Activated CD8-positive, alpha-beta memory T cell treated with anti-CD3 and anti-CD28 coated beads, Interleukin-2, amount 50 U/mL, for 4 hours (primary cell): Measurements from ENCODE around the gene IGFALS.

Source experiments
- DNase-seq: peaks from one replicate; pipeline ENCODE4 v3.0.0-alpha.2; 2020

Gene IGFALS

DNA sequence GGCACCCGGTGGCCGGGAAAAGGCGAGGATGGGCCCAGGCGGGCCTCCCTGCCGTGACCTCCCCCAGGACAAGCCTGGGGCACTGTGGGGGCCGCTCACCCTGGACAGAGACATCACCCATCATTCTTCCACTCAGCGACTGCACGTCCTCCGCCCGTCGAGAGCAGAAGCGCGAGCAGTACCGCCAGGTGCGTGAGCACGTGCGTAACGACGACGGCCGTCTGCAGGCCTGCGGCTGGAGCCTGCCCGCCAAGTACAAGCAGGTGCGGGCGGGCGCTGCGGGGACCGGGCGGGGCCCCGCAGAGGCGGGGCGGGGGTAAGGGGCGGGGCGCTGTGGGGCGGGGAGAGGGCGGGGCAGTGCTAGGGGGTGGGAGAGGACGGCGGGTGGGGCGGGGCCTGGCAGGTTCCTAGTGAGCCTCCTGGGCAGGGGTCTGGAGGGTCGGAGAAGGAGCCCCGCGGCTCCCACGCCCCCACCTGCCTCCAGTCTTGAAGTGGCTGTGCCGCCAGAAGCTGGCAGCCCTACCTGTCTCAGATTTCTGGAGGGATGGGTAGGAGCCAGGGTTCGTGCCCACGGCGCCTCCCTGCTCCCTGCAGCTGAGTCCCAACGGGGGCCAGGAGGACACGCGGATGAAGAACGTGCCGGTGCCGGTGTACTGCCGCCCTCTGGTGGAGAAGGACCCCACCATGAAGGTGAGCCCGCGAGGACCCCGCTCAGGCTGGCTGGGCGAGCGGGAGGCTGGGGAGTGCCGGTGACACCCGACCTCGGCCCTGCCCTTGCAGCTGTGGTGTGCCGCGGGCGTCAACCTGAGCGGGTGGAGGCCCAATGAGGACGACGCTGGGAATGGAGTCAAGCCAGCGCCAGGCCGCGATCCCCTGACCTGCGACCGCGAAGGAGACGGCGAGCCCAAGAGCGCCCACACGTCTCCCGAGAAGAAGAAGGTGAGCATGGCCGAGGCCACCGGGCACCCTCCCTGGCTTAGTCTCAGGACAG is 29.7 kb downstream of the IGFALS start:
- no peak for DNase-seq

DNA sequence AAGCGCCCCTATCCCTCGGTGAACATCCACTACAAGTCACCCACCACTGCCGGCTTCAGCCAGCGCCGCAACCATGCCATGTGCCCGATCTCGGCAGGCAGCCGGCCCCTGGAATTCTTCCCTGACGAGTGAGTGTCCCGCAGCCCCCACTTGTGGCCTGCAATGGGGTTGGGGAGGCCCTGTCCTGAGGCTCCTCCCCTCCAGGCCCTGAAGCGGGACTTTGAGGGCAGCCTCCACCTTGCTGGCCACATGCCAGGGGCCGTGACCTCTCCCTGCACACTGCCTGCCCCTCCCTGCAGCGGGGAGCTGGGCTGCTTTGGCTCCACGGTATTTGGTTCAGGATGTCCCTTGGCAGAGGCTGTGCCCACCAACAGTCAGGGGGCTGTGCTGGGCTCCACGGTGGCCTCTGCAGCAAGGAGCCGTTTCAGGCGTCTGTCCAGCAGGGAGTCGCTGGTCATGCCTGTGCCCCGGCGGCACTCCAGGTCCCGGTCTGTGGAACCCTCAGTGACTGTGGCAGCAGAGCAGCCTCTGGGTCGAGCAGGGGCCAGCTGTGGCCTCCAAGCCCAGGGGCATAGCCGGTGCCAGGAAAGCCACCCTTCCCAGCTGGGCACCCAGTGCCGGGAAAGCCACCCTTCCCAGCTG is 30.5 kb downstream of the IGFALS start:
- DNase-seq: no peak

DNA sequence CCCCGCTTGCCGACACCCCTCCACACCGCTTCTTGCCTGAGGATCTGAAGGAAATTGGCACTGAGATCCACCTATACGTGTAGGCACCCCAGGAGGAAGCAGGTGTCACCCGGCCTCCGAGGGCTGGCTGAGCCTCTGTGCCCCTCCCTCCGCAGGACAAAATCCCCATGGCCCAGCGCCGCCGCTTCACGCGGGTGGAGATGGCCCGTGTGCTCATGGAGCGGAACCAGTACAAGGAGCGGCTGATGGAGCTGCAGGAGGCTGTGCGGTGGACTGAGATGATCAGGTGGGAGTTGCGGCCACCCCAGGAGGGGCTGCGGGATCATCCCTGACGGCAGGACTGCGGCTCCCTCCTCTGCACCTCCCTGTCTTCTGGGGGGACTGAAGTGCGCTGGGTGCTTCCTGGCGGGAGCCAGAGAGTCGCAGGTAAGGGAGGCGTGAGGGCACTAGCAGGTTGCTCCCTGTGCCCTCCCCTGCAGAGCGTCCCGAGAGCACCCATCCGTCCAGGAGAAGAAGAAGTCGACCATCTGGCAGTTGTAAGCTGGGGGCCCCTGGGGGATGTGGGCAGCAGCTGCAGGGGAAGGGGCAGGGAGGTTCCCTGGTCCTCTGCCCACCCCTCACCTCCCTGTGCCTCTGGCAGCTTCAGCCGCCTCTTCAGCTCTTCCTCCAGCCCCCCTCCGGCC is 31.2 kb downstream of the IGFALS start:
- DNase-seq: no peak

- no peak for DNase-seq
Measured at GRCh38 chr16:1761751-1762150, 31.8 kb downstream of the IGFALS start.

GRCh38 chr16:1760911-1761310 is 32.6 kb downstream of the IGFALS start:
- no peak for DNase-seq

DNA sequence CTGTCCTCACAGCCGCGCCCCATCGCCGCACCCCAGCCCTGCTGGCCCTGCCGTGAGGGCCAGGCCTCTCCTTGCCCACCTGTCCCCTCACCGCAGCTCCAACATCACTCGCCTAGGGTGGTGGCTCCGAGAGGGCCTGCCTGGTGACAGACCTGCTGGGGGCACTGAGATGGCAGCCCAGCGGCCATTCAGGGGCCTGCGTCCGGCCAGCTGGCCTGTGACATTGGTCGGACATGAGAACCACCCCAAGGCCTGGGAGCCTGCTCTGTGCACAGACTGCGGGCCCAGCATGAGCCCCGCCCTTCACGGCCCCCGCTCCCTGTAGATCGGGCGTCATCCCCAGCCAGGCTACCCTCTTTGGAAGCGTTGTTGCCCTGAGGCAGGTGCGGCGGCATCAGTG is 34.0 kb downstream of the IGFALS start:
- DNase-seq: no peak

- DNase-seq: no peak
Measured at GRCh38 chr16:1758923-1759322, 34.6 kb downstream of the IGFALS start.

DNA sequence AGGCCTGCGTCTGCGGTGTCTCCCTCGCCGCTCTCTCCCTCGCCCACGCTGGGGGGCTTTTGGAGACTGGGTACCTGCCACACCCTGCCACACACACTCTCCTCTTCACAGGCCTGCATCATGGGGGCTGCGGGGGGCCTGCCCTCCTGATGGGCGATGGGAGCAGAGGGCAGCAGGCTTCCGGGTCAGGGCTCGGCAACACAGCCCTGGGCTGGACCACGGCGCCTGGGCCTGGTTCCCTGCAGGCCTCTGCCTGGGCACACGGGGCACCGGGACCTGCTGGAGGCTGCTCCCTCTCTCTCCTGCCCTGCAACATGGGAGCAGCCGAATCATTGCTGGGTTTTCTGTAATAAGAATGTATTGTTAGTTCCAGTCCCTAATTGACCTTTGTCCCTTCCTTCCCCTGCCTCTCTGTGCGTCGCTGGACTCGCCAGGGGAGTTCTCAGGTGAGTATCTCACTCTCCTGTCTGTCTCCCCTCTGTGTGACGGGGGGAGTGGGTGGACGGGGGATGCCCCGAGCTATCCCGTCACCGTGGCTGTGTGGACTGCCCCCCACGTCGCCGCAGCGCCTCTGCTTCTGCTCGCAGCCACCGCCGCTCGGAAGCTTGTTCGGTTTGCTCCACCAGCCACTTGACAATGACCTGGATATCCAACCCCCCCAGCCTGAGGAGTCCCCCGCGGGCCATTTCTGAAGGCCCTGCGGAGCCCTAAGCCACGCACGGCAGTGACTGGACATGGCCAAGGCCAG is 35.6 kb downstream of the IGFALS start:
- no peak for DNase-seq

DNA sequence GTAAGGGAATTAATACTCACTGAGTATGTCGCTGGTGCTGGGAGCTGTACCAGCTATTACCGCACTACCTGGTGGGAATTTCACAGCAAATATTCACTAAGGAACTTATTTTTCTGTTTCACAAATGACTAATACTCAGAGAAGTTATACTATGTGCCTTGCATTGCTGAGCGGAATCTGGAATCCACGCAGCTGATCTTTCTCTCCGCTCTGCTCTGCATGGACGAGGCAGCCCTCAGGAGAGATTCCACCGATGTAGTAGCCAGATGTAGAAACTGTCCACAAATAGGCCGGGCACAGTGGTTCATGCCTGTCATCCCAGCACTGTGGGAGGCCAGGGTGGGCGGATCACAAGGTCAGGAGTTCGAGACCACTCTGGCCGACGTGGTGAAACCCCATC is 39.3 kb downstream of the IGFALS start:
- no peak for DNase-seq

DNA sequence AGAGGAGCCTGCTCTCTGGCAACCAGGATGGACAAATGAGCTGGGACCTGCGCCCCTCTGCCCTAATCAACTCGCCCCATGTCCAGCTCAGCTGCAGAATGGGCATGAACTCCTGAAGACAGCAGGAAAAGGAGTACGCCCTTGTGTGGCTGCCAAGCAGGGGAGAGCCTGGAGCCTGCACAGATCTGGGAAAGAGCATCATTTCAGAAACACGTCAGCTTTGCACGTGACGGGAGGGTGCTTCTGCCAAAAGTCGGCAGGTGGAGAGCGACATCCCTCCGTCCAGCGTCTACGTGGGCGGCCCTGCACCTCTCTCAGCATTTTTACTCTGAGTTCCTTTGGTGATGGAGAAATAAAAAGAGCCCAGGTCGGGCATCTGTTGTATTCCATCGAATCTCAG is 40.7 kb downstream of the IGFALS start:
- no peak for DNase-seq

DNA sequence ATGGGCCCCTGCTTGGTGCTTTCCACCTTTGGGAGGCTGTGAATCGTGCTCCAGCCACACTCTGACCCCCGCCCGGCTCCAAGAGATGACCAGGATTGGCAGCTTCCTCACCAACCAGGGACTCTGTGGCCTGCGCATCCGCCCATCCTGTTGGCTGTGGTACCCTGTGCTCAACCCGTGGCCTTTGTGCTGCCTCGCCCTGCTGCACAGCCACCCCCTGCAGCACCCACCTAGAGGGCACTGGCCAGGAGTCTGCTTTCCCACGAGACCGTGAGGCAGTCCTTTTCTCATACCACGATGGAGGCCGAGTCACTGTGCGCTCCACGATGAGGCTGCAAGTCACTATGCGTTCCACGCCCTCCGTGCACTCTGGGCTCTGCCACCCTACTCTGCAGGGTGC is 41.6 kb downstream of the IGFALS start:
- DNase-seq: no peak

DNA sequence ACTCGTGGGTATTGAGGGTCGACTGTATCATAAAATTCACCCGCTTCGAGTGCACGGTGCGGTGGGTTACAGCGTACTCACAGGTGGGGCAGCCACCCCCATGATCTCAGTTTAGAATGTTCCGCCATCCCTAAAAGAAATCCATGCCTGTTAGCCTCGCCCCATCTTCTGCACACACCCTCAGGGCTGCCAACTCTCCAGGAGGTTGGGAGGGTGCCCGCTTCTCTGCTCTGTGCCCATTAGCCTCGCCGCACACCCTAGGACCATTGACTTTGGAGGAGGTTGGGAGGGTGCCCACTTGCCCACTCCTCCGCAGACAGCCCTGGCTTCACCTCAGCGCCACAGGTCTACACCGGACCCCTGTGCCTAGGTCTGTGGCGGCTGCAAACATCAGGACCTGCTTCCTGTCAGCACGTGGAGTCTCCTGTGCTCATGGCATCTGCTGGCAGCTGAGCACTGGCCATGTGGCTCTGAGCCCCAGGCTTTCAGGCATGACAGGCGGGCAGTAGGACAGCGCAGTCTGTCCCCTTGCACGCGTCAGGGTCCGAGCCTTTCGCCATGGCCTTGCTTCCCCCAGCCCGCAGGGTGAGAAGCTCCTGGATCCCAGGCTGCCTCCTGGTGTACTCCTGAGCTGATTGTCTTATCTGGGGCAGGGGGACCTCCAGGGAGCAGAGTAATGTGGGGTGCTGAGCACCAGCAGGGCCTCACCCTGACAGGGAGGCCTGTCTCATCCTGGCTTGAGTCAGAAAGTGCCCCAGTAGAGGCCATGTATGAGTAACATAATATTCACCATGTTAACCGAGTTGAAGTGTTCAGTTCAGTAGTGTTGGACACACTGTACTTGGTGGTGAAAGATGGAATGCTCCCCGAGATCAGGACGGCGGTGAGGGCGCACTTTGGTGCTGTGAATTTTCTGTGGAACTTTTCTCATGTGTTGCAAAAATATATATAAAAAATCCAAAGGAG is 44.1 kb downstream of the IGFALS start:
- DNase-seq: no peak

DNA sequence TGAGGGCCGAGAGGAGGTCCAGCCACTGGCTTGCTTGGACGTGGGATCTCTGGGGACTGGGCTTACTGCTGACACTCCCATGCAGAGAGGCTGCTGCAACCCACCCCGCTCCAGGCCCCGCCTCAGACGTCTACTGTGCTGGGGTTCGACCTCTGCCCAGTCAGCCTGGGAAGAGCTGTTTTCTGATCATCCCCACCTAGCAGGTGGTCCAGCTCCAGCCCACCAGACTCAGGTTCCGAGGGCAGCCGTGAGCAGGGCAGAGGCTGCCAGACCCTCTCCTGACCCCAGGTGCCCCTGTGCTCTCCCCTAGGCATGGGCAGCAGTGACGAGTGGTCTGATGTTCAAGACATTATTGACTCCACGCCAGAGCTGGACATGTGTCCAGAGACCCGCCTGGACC is 45.6 kb downstream of the IGFALS start:
- DNase-seq: no peak

DNA sequence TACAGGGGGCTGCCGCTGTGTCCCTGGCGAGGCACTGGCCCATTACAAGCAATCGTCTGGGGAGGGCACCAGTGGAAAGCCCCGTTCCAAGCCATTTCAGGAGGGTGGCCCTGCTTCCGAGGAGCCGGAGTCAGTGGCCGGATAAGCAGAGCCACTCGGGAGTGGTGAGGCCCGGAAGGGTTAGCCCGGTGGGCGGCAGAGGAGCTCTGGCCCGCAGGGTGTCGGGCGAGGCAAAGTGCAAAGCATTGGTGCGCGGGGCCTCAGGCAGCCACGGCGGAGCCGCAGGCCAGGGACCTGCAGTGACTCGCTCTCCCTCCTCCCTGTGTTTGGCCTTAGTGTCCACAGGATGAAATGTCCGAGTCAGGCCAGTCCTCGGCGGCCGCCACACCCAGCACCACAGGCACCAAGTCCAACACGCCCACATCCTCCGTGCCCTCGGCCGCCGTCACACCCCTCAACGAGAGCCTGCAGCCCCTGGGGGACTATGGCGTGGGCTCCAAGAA is 46.8 kb downstream of the IGFALS start:
- DNase-seq: no peak

DNA sequence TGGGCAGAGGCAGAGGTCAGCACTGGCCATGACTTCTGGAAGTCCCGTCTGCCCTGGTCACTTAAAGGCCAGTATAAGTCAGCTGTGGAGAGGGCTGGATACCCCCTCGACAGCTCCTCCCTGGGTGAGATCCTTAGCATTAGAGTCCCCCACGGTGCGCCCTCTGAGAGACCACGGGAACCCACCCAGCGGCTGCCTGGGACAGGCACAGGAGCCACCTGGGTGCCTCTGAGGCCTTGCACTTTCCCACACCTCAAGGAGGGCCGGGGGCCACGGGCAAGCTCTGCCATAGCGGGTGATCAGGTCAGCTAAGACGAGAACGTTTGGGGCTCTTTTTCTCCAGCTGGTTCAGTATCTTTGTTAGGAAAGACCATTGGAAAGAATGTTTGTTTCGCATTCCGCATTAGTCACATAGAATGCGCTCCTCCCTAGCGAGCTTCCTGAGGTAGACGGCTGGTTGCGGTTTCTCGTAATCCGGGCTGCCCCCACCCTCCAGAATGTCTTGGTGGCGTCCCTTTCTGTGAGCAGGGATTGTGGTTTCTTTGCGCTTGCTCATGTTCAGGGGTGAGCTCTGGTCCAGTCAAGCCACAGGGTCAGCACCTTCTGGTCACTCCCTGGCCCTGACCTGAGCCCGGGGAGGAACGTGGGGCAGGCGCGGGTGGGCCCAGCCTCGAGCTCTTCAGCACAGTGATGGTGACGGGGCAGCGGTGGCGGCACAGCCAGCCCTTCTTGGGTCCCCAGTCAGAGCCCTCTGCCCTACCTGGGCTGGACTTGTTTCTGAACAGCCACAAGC is 47.4 kb downstream of the IGFALS start:
- DNase-seq: no peak

DNA sequence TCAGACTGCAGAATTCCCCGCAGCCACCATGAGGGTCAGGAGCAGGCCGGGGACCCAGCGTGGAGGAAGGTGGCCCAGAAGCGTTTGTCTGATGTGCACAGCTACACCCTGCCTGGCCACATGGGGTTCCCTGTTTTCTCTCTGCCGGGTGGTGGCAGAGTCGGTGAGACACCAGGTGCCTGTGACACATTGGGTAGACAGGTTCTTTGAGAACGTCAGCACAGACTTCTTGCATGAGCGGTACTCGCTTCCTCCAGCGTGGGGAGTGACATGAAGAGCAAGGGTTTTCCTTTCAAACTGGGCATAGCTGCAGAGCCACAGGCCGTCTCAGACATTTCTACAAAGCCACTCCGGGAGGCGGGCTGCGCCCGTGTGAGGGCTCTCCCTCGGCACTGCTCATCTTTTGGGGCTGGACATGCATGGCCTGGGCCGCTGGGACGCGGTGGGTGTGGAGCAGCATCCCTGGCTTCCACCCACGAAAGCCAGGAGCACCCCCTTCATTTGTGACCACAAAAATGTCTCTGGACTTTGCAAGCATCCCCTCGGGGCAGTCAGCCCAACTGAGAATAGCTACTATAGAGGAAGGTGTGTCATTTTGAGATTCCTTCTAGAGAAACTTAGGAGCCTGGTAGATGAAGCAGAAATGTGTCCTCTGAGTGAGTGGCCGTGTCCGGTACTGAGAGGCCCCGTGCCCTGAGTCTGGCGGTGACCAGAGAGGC is 48.2 kb downstream of the IGFALS start:
- no peak for DNase-seq

DNA sequence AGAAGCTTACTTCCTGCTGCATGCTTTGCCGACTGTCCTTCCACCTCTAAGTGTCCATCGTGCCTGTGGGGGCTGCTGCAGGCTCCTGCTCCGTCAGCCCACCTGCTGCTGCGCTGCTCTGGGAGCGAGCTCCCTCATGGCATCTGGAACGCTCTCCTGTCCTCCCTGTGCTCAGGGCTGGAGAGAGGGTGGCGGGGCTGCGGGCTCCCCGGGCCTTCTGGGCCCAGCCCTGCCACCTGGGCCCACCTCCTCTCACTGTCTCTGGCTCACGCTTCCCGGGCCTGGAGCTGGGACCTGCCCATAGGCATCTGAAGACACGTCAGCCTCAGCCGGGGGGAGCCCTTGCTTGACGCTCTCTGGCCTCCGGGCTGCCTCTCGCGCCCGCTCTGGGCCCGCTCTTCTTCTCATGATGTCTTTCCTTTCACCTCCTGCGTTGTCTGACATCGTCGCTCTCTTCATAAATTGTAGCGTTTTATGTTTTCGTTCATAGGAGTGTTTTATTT is 49.1 kb downstream of the IGFALS start:
- DNase-seq: no peak

DNA sequence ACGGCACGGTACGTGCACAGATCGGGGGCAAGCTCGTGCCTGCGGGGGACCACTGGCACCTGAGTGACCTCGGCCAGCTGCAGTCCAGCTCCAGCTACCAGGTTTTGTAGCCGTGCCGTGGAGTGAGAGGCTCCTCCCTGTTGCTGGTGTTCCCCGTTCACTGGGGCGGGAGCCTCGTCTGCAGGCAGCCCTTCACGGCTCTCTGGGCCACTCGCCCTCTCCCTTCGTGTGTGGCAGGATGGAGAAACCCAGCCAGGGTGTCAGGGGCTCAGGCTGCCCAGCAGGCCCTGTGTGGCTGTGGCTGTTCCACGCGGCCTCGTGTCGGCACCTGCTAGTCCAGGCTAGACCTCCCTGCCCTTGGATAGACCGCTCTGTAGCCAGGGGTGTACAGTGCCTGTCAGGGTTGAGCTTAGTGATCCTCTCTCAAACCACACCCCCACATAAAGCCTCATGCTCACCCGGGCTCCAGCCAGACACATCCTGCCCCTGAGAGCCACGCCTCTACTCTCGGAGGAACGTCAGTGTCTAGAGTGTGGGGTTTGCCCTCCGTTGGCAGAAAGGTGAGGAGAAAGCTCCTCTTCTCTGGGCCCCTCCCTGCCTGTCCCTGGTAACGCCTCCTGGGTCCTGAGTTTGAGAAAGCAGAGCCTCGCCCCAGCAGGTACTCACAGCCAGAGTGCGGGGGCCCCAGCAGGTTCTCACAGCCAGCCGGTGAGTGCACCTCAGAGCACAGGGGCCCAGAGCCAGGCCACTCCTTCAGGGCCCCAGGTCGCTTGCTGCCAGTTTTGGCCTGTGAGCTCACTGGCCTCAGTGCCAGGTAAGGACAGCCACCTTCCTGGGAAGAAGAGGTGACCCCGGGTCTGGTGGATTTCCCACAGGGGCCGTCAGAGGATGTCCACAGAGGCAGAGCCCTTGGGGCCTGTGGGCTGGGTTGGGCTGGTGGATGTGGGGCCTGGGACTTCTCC is 49.8 kb downstream of the IGFALS start:
- no peak for DNase-seq
